HepG2 (cell line): ENCODE data around the gene ADRA2B. TPM values are rescaled to one million over a fixed set of nuclear protein-coding genes. Genes with fewer than 3 reads are reported as not detected.

Experiments used
- ATAC-seq: fragments of 200-7000 bp; cut with Tn5 transposase; 3 replicates; pipeline ENCODE4 v1.9.1; 2020; ENCODE audit warnings: mild to moderate bottlenecking, moderate library complexity
- BruUV-seq: library from RNA; stranded (reverse); fragments of 400-500 nt; replicated peaks from 2 replicates; lab custom pipeline; 2021; lab: Mats Ljungman, UMichigan
- CTCF ChIA-PET: fragments of 300-600 bp; formaldehyde crosslinking; extraction: SDS; loops from one replicate; lab custom pipeline; 2021; ENCODE audit warnings: low total read pairs, inconsistent platforms, low intra/inter-chr PET ratio; lab: Yijun Ruan, JAX
- POLR2A ChIA-PET: fragments of 350-600 bp; sonication (Branson Sonifier 250); formaldehyde crosslinking; loops from one replicate; lab custom pipeline; 2020; ENCODE audit warnings: antibody characterized with exemption, inconsistent platforms; lab: Yijun Ruan, JAX
- DNase-seq: peaks from one replicate; pipeline ENCODE4 v3.0.0-alpha.2; 2015; ENCODE audit warnings: low spot score
- FAIRE-seq: peaks from 3 replicates; lab custom pipeline; 2011; peaks lifted over from hg19 to GRCh38; lab: Jason Lieb, UNC
- H2AFZ ChIP-seq: one replicate; pipeline ENCODE4 v1.6.1; 2011; ENCODE audit warnings: low read length, inconsistent platforms
- H3K27ac ChIP-seq: fragments of 300-600 bp; 3 replicates; pipeline ENCODE4 v1.8.0; 2011; ENCODE audit warnings: mixed run types, mild to moderate bottlenecking, mixed read lengths, low read length, inconsistent platforms; ENCODE audit not compliant: insufficient read depth; ENCODE audit errors: extremely low read length
- H3K27me3 ChIP-seq, 2 experiments: fragments of 200-600 bp in 1 of 2; 2 replicates in 1 of 2; 3 replicates in 1 of 2; pipeline versions ENCODE4 v1.6.0 to v1.8.0; 2011; ENCODE audit warnings: low read length in 2 of 2, mild to moderate bottlenecking in 2 of 2, moderate library complexity in 2 of 2, inconsistent platforms in 1 of 2; ENCODE audit not compliant: insufficient read depth in 2 of 2, control insufficient read depth in 1 of 2
- H3K36me3 ChIP-seq, 2 experiments: fragments of 200-600 bp in 1 of 2; replicated peaks in 1 of 2; 2 replicates in 1 of 2; 3 replicates in 1 of 2; pipeline versions ENCODE4 v1.5.1 to v1.8.0; 2011; ENCODE audit warnings: low read length in 2 of 2, inconsistent platforms in 1 of 2; ENCODE audit not compliant: insufficient read depth in 2 of 2, control insufficient read depth in 1 of 2
- H3K4me1 ChIP-seq: 2 replicates; pipeline ENCODE4 v1.5.1; 2012; ENCODE audit warnings: low read length, inconsistent platforms; ENCODE audit not compliant: insufficient read depth
- H3K4me2 ChIP-seq: 2 replicates; pipeline ENCODE4 v1.6.0; 2011; ENCODE audit warnings: low read depth, low read length, inconsistent platforms
- H3K4me3 ChIP-seq, 3 experiments: fragments of 200-600 bp in 1 of 3; sonication (generic), shearing (Covaris generic) in 1 of 3; replicated peaks in 1 of 3; 2 replicates each; pipeline ENCODE4 v1.5.1; 2011 to 2016; ENCODE audit warnings: low read length in 3 of 3, inconsistent platforms in 2 of 3, low read depth in 2 of 3, mild to moderate bottlenecking in 2 of 3, control low read depth in 1 of 3, mixed read lengths in 1 of 3; ENCODE audit not compliant: insufficient read depth in 1 of 3
- H3K79me2 ChIP-seq: one replicate; pipeline ENCODE4 v1.6.1; 2011; ENCODE audit warnings: low read length, inconsistent platforms; ENCODE audit not compliant: insufficient read depth
- H3K9ac ChIP-seq: 2 replicates; pipeline ENCODE4 v1.6.0; 2011; ENCODE audit warnings: mild to moderate bottlenecking, low read depth, low read length, inconsistent platforms; ENCODE audit not compliant: insufficient read depth
- H3K9me3 ChIP-seq: 2 replicates; pipeline ENCODE4 v1.5.1; 2012; ENCODE audit warnings: mild to moderate bottlenecking, low read length
- H4K20me1 ChIP-seq: 2 replicates; pipeline ENCODE4 v1.6.0; 2011; ENCODE audit warnings: inconsistent platforms, mild to moderate bottlenecking, low read length, moderate library complexity; ENCODE audit not compliant: insufficient read depth
- DZIP1 ChIP-seq: sonication (generic); formaldehyde crosslinking; IDR thresholded peaks from 2 replicates; pipeline ENCODE4 v1.5.0; 2020; ENCODE audit warnings: mild to moderate bottlenecking, missing genetic modification reagents
- LRRFIP1 ChIP-seq: sonication (generic); formaldehyde crosslinking; conservative IDR thresholded peaks from 2 replicates; pipeline ENCODE4 v1.4.0; 2020; ENCODE audit warnings: missing genetic modification reagents
- WGBS: methylation state at CpG from one replicate; pipeline ENCODE4 v1.1.6; 2017; ENCODE audit warnings: low lambda C conversion rate; 5-methylcytosine and 5-hydroxymethylcytosine counted together
- in situ Hi-C: cut with HindIII; loops from 2 replicates; pipeline ENCODE4 v1.10.0; 2017; ENCODE audit warnings: low pct_unique_long_range_greater_than_20kb; ENCODE audit not compliant: extremely low pct_ligation_motif_present
- intact Hi-C: fragments of 100-400 bp; cut with micrococcal nuclease; formaldehyde crosslinking; loops from one replicate; pipeline ENCODE4 v1.10.0; 2022; ENCODE audit not compliant: unreplicated experiment
- polyA plus RNA-seq, 8 experiments: library from polyadenylated mRNA; depleted of rRNA in 3 of 8; stranded (reverse) in 7 of 8; unstranded in 1 of 8; fragments of >200 nt; fragmentation: Illumina TruSeq in 4 of 8; extraction: Trizol in 4 of 8; gene quantifications; 2 replicates each; pipeline versions ENCODE4 v1.2.1 to v1.2.3, GENCODE V29; 2011 to 2016; ENCODE audit warnings: low read depth in 4 of 8, missing spikeins in 1 of 8, mixed read lengths in 1 of 8; ENCODE audit not compliant: insufficient read depth in 1 of 8
- total RNA-seq, 5 experiments: library from RNA; depleted of rRNA; stranded (reverse); fragments of >200 nt; fragmentation: Illumina TruSeq; extraction: Trizol; gene quantifications; 2 replicates each; pipeline ENCODE4 v1.2.3, GENCODE V29; 2016; ENCODE audit warnings: low read depth in 1 of 5
- TF ChIP-seq, protein P1 (sequence below): sonication (generic); formaldehyde crosslinking; IDR thresholded peaks from 2 replicates; pipeline ENCODE4 v1.4.0; 2020; ENCODE audit warnings: missing genetic modification reagents, mild to moderate bottlenecking, borderline replicate concordance

Gene ADRA2B
- total and polyA plus RNA-seq, 2 of the 13 experiments (the other 11 are each of a cell fraction or from before 2014, with no cell fraction given): not detected

- no peak for TF ChIP-seq LRRFIP1
Observed at GRCh38 chr2:96159084-96159830, 42.9 kb upstream of the ADRA2B start (continued).

DNA sequence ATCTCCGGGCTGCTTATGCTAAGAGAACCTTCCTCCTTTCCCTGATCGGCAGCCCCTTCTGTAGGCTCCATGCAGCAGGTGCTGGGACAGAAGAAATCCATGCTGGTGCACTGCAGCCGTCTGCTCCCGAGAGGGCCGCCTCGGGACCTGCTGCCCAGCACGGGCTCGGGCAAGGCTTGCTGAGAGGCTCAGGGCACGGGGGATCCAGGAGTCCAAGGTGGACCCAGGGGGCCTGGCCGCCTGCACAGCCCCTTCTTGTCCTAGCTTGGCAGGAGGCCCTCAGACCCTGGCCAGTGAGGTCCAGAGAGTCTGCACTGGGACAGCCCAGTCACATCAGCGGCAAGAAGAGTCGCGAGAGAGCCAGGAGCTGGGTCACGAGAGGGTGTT lies 42.2 kb upstream of the ADRA2B start:
- Histone ChIP-seq H3K4me3 (no peak overlapping the region; a peak in 1 of 6 replicates), H3K9ac (no peak overlapping the region), H3K4me2 (no peak overlapping the region; the same call in 1 of the 2 replicates), H2AFZ (no peak overlapping the region), H3K27me3 (peaks cover 16 to 69% of the 10 kb centered on the region in 2 experiments), H3K4me1 (peaks cover 15% of the 10 kb centered on the region), H4K20me1 (no peaks in the 10 kb centered on the region), H3K9me3 (no peaks in the 10 kb centered on the region), H3K36me3 (no peaks in the 10 kb centered on the region), H3K27ac (no peak overlapping the region), H3K79me2 (no peaks in the 10 kb centered on the region)
- ATAC-seq (peak; percentile 36), DNase-seq (no peak), FAIRE-seq (no peak)
- no TSS peak for BruUV-seq
- POLR2A ChIA-PET: no interaction called here
- 25% methylated on average over 14 of the region's 14 CpGs for WGBS
- TF ChIP-seq DZIP1 (CRISPR knock-in tag): 0 out of 2 replicates have a peak, but pooled peaks have one; percentile 45
- TF ChIP-seq, protein P1, sequence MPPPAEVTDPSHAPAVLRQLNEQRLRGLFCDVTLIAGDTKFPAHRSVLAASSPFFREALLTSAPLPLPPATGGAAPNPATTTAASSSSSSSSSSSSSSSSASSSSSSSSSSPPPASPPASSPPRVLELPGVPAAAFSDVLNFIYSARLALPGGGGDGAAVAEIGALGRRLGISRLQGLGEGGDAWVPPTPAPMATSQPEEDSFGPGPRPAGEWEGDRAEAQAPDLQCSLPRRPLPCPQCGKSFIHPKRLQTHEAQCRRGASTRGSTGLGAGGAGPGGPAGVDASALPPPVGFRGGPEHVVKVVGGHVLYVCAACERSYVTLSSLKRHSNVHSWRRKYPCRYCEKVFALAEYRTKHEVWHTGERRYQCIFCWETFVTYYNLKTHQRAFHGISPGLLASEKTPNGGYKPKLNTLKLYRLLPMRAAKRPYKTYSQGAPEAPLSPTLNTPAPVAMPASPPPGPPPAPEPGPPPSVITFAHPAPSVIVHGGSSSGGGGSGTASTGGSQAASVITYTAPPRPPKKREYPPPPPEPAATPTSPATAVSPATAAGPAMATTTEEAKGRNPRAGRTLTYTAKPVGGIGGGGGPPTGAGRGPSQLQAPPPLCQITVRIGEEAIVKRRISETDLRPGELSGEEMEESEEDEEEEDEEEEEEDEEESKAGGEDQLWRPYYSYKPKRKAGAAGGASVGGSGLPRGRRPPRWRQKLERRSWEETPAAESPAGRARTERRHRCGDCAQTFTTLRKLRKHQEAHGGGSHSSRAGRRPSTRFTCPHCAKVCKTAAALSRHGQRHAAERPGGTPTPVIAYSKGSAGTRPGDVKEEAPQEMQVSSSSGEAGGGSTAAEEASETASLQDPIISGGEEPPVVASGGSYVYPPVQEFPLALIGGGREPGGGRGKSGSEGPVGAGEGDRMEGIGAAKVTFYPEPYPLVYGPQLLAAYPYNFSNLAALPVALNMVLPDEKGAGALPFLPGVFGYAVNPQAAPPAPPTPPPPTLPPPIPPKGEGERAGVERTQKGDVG (CRISPR knock-in tag): no peak
- intact Hi-C loops: no loop called here
- CTCF ChIA-PET: no interaction called here
- in situ Hi-C loops: no loop called here
